GM18873 (cell line): ENCODE results near the gene CENPQ.
A peak's percentile ranks its signal among the peaks of the same experiment; 100 is the strongest.

Experiments
- ATAC-seq: cut with Tn5 transposase; IDR thresholded peaks from one replicate; pipeline ENCODE4 v1.9.1; 2021; ENCODE audit warnings: mild to moderate bottlenecking, moderate library complexity, moderate number of reproducible peaks; ENCODE audit not compliant: unreplicated experiment, low FRiP score

The CENPQ gene

DNA sequence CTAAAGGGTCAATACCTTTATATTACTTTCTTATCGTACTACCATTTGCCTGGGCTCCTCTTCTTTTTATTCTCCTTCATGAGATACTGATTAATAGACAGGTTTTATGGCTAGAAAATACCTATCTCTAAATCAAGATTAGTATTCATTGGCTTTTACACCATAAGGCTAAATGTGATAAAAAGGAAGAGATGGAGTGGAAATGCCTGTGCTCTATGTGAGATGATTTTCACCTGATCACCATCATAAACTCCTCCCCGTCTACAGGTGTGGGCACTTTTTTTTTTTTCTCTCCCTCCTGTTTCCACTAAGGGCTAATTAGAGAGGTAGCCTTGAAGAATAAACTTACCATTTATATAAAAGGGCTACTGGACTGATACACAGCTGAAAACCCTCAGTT, 36.5 kb downstream of the CENPQ start, which contains the start of gene GLYATL3:
GLYATL3 (plus strand) TSS at position 301 of the 400 bp plus-strand sequence. CDS start 12,068 bp downstream, outside the sequence.
- ATAC-seq = no peak

- ATAC-seq = no peak
Measured at GRCh38 chr6:49504666-49505065, 41.5 kb downstream of the CENPQ start.

- no peak for ATAC-seq
Measured at GRCh38 chr6:49506569-49507111, 43.5 kb downstream of the CENPQ start.

- ATAC-seq = no peak
Measured at GRCh38 chr6:49509342-49509741, 46.2 kb downstream of the CENPQ start.

DNA sequence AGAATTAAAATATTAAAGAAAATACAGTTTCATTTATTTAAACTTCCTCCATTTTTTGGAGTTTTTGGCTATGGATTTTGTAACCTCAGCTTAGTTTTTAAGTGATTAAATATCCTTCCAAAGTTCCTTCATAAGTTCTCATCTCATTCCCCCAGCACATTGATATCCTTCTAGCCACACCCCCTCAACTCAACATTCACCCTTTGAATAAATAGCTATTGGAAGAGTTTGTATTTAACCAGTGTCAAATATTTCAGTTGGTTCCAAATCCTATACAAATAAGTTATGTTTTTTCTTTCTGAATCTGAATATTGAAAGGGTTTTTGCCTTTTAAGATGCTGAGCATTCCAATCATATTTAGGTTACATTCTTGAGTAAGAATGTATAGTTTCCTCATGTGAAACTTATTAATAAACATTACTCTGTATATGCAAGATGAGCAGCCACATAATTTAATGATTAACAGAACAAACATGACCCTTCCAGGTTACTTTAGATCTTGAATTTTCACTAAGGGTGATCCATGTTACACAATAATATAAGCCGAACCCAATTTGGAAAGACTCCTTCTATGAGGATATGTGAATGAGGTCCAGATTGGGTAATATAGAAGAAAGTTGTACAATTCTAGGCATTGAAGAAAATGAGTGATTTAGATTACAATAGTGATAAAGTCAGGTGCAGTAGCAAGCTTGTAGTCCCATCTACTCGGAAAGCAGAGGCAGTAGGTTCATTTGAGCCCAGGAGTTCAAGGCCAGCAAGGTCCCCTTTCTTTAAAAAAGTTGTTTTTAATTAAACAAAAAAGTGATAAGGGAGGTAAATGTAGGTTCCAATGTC, 50.2 kb downstream of the CENPQ start:
- ATAC-seq = no peak

DNA sequence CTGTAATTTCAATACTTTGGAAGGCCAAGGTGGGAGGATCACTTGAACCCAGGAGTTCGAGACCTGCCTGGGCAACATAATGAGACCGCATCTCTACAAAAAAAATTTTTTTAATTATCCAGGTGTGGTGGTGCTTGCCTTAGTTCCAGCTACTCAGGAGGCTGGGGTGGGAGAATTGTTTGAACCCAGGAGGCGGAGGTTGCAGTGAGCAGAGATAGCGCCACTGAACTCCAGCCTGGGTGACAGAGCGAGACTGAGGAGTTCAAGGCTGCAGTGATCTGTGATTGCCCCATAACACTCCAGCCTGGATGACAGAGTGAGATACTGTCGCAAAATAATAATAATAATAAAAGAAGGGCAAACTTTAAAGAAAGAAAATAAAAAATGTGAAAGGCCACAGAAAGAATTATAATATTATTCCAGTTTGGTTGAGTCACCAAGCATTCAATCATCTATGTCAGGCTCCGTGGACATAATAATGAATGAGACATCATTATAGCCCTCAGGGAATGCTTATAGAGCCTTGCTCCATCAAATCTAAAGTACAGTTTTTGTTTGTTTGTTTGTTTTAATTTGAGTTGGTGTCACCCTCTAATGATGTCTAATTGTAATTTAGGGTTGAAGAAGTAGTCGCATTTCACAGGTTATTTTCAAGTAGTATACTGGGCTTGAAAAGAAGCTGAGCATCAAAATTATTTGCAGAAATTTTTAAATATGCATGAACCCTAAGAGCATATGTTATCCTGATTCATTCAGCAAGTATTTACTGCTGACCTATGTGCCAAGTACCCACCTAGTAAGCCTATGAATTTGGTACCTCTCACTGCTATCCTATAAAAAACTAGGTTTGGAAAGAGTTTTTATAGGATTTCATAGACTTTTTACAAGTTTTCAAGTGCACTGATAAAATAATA, 51.7 kb downstream of the CENPQ start:
- no peak for ATAC-seq

DNA sequence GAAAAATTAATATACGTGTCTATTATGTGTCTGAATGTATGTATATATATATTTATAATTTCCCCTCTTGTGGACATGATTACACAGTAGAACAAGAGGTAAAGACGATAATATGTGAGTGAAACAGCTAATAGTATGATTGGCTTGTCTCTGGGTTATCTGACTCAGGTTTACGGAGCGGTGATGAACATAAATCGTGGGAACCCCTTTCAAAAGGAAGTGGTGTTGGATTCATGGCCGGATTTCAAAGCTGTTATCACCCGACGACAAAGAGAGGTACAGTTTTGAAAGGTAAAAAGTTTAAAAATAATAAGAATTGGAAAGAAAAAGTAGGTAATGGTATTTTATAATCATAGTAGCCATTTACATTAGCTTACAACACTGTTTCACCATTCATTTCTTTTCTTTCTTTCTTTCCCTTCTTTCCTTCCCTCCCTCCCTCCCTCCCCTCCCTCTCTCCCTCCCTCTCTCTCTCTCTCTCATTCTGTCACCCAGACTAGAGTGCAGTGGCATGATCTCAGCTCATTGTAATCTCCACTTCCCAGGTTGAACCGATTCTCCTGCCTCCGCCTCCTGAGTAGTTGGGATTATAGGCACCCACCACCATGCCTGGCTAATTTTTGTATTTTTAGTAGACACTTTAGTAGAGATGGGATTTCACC, 52.4 kb downstream of the CENPQ start:
- no peak for ATAC-seq

GRCh38 chr6:49516147-49516505, 53.0 kb downstream of the CENPQ start:
- ATAC-seq = no peak

GRCh38 chr6:49517919-49518318, 54.7 kb downstream of the CENPQ start:
- ATAC-seq = no peak

GRCh38 chr6:49519660-49520059, 56.5 kb downstream of the CENPQ start:
- peak; percentile 66 for ATAC-seq

GRCh38 chr6:49522710-49523593, 59.8 kb downstream of the CENPQ start:
- ATAC-seq = no peak

GRCh38 chr6:49523901-49524300, 60.7 kb downstream of the CENPQ start:
- no peak for ATAC-seq

GRCh38 chr6:49524541-49524940, 61.4 kb downstream of the CENPQ start:
- no peak for ATAC-seq

- ATAC-seq = no peak
Measured at GRCh38 chr6:49526598-49526997, 63.4 kb downstream of the CENPQ start.

DNA sequence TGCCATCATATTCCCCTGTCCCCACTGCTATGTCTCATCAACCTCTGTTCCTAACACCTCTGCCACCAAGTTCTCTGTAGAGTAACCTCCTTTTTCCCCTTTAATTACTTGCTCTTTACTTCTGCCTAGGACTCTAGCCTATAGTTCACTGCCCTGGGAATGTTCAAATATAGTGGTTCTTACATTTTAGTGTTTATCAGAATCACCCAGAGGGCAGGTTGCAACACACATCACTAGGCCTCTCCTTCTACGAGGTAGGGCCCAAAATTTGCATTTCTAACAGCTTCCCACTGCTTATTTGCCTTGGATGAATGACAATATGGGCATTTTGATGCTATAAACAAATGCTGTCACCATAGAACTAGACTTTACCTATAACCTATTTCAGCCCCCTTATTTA, 64.2 kb downstream of the CENPQ start:
- no peak for ATAC-seq

DNA sequence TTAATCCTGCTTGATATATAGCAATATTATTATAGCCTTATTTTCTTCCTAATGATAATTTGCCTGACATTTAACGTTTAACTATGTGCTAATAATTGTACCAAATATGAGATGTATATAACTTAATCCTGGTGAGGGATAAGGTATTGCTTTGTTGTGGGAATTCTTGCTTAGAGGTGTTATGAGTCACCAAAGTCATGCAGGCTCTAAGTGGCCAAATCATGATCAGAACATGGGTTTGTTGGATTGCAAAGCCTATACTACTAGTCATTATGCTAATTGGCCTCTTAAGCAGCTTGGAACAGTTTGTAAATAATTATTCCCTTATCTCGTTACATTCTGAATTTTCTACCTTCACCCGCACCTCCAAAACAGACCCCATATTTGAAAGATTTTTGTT, 65.4 kb downstream of the CENPQ start:
- no peak for ATAC-seq

DNA sequence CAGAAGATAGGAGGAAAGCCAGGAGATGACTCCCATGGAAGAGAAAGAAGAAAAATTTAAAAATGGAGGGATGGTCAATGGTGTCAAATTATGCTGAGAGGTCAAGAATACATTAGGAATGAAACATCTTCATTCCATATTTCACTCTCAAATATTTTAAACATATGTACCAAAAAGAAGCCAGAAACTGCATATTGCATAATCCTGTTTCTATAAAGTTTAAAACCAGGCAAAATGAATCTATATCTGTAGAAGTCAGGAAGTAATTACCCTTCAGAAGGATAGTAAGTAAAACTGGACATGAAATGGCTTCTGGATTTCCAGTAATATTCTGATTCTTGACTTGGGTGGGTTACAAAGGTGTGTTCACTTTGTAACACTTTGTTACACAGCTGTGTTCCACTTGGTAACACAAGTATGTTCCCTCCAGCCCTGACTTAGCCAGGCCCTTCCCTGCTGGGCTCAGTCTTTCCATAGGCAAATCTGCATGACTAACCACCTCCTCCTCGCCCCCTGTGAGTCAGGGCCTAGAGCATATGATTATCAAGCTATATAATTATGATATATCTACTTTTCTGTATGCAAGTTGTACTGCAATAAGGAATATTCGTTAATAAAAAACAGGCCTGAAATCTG, 67.1 kb downstream of the CENPQ start:
- ATAC-seq = no peak

DNA sequence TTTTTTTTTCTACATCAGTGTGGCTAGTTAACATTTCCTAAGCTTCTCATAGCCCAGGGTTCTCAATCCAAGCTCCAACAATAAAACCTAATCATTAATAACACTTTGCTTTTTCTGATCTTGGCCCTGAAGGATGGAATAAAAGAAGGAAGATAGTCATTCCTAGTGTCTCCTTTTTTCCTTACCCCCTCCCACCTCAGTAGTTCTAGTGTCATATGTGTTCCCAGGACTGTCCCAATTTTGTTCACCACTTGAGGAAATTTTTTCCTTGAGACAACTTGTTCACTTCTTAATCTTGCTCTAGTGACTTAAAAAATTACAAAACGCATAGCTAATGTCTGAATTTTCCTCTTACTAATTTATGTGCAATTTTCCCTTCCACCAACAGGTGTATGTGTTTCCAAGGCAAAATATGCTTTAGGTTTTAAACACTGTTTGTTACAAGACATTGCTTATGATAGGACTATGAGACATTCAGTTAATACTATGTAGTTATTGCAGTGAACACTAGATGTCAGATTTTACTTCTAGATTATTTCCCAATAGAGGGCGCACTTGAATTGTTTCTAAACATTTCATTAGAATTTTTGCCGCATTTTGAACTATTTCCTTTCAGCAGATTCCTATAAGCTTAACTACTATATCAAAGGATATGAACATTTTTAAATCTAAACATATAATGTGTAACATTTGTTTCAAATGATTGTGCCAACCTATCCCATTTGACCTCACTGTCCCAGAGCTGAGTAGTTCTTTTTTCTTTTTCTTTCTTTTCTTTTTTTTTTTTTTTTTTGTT, 68.8 kb downstream of the CENPQ start:
- ATAC-seq = peak; percentile 84
